K562 (cell line): ENCODE measurements around the gene RAI1. TPM values are rescaled to one million over a fixed set of nuclear protein-coding genes. Genes with fewer than 3 reads are reported as not detected.

ENCODE experiments used
- CHD7 ChIP-seq: fragments of 200-600 bp; sonication (generic); IDR thresholded peaks from one replicate; pipeline ENCODE4 v1.6.1; 2012; ENCODE audit warnings: mild to moderate bottlenecking, low read depth, low read length, inconsistent platforms
- EP300 ChIP-seq: IDR thresholded peaks from 2 replicates; pipeline ENCODE4 v1.6.1; 2012; ENCODE audit warnings: low read length, improper control_type of control experiment
- POLR2A ChIP-seq: fragments of 450-650 bp; conservative IDR thresholded peaks from 2 replicates; pipeline ENCODE4 v1.6.1; 2016
- SMARCB1 ChIP-seq: IDR thresholded peaks from 2 replicates; pipeline ENCODE4 v1.6.1; 2011; ENCODE audit warnings: improper control_type of control experiment, low read depth; ENCODE audit not compliant: insufficient read length
- SNIP1 ChIP-seq: fragments of 450-650 bp; IDR thresholded peaks from 2 replicates; pipeline ENCODE4 v1.7.1; 2017; ENCODE audit warnings: low read depth, mild to moderate bottlenecking
- THRAP3 ChIP-seq: fragments of 450-650 bp; IDR thresholded peaks from 2 replicates; pipeline ENCODE4 v1.6.1; 2016; ENCODE audit warnings: mild to moderate bottlenecking, inconsistent platforms, borderline replicate concordance
- polyA plus RNA-seq, 8 experiments: library from polyadenylated mRNA; depleted of rRNA in 4 of 8; stranded (reverse) in 5 of 8; unstranded in 3 of 8; fragments of >200 nt; fragmentation: Nextera tagmentation in 2 of 8; fragmentation: Illumina TruSeq in 1 of 8; extraction: Ambion mirVana in 2 of 8; extraction: Trizol in 1 of 8; gene quantifications; 2 replicates each; pipeline versions ENCODE4 v1.2.1 to v1.2.3, GENCODE V29; 2011 to 2014; ENCODE audit warnings: inconsistent platforms in 1 of 8, missing spikeins in 1 of 8
- total RNA-seq, 7 experiments: library from RNA; depleted of rRNA in 6 of 7; stranded (reverse); fragments of >200 nt in 6 of 7; fragmentation: Illumina TruSeq in 2 of 7; extraction: Trizol in 2 of 7; gene quantifications; 2 replicates each; pipeline versions ENCODE4 v1.2.1 to v1.2.3, GENCODE V29; 2011 to 2021; ENCODE audit warnings: low replicate concordance in 1 of 7

RAI1 gene
- total and polyA plus RNA-seq, 9 of the 15 experiments (the other 6 are each of a cell fraction or from before 2014, with no cell fraction given): 0.68 to 19.9 (median 5.5) TPM

- TF ChIP-seq CHD7: no peak
- TF ChIP-seq EP300: no peak
- TF ChIP-seq SMARCB1: no peak
- TF ChIP-seq THRAP3: no peak
- no peak for TF ChIP-seq POLR2A
- no peak for TF ChIP-seq SNIP1
Measured at GRCh38 chr17:17732892-17733670, 51.8 kb downstream of the RAI1 start (continued).
